GM19351 (cell line): ENCODE data around the gene AGTRAP.

ENCODE experiments used
- ATAC-seq: cut with Tn5 transposase; IDR thresholded peaks from one replicate; pipeline ENCODE4 v1.9.1; 2021; ENCODE audit warnings: mild to moderate bottlenecking, moderate library complexity; ENCODE audit not compliant: unreplicated experiment

AGTRAP gene

DNA sequence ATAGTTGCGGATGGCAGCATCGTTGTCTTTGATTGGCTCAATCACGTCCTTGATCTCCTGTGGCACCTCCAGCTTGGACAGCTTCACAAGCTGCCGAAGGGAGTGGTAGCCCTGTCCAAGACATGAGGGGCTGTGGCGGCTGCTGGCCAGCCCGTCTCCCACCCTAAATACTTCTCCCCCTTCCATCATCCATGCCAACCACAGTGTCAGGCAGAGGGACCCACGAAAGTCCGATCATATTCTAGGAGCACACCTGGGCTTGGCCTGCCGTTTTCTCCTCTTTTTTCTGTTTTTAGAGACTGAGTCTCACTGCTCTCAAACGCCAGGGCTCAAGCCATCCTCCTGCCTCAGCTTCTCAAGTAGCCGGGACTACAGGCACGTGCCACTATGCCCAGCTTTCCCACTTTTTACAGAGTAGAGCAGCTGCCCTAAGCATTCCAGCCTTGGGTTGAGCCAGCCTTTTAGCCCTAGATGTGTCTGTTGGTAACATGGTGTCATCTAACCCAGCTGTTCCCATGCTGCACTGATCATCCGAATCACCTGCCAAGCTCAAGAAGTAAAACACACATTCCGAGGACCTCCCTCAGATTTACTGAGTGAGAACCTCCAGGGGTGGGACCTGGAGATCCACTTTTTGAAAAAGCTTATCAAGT, 59.4 kb downstream of the AGTRAP start:
- ATAC-seq: no peak

DNA sequence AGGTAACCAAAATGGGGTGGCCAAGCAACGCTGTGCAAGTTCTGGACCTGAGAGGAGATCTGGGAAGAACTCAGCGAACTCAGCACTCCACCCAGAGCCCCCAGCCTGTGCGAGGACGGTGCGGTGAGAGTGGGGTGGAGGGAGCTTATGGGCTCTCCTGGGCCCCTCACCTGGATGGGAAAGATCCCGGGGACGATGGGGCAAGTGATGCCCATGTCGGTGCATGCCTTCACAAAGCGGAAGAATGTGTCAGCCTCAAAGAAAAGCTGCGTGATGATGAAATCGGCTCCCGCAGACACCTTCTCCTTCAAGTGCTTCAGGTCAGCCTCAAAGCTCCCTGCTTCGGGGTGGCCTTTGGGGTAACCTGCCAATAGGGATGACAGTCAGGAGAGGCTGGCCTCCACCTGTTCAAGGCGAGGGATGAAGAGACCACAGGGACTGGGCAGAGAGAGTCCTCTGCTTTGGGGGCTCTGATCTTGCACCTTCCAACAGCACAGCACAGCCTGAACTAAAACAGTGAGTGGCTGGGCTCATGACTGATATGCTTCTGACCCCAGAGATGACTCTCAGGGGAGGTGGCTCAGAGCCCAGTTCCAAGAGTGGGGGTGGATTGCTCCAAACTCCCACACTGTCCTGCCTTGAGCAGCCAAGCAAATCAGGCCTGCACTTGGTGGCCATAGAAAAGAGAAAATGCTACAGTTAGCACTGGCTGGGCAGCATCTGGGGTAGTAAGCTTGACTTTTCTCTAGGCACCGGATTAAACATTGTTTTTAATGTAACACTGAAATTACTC, 60.3 kb downstream of the AGTRAP start:
- ATAC-seq: no peak

DNA sequence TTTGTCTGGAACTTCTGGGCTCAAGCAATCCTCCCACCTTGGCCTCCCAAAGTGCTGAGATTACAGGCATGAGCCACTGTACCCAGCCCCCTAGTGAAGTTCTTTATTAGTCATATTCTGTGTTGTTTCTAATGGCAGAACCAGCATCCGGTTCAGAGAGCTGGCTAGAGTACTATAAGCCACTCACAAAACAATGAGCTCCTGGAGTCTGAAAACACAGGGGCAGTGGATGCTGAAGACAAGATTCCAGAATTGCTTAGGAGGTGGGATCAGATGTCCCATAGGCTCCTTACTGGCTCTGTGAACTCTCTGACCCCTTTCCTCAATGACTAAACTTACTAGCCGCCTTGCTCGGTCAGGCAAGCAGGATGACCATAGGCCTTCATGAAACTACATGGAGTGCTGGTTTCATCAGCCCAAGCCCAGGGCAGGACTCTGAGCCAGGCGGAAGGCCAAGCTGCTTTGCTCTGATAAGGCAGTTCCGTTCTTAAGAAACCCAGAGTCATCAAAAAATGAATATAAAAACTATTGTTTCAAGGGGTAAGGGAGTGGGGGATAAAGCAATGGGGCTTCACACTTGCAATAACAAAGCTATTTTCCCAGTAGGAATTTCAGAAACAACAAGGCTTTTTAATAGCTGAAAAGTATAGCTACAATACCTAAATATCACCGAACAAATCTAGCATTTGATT, 61.7 kb downstream of the AGTRAP start:
- no peak for ATAC-seq

DNA sequence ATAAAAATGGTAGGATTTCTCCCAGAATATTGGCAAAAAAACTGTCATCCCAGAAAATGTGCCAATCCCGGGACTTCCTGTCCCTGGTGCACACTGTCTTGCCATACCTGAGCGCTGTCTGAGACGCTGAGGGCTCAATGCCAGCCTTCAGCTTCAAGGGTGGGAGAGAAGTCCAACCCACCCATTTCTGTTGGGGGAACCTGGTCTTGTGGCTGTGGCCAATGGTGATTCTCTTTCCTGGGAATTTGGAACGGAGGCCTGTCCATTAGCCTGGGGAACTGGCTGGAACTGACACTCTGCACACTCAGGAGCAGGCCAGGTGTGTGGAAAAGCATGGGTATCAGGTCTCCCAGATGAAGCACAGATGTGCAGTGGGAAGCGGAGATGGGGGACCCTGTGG, 63.2 kb downstream of the AGTRAP start:
- ATAC-seq: no peak

DNA sequence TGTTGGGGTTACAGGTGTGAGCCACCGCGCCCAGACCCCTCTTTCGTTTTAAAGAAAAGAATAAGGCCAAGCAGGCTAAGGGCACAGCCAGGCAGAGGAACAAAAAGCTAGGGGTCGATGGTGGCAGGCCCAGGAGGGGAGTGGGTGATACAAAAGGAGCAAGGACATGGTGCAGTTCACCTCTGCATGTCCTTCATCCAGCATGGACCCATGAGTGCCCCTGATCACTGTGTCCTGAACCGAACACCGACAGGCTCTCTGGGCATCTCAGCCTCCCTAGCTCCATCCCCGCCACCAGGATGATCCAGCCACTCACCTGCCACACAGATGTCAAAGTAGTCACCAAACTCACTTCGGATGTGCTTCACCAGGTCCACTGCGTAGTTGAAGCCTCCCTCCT, 64.0 kb downstream of the AGTRAP start:
- no peak for ATAC-seq

DNA sequence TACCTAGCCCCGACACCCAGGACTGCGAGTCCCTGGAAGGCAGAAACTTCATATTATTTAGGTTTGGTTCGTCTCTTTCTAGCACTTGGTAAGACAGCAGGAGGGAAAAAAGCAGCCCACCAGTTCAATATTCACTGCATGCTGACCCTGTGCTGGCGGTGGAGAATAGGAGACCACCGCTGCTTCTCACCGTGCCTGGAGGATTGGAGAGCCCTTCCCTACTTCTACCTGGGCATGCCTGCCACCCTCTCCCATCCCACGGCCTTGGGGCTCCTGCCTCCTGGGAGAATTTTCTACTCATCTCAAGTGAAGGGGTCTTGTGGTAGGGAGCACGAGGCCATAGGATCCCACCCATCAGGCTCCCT, 64.4 kb downstream of the AGTRAP start:
- ATAC-seq: no peak
